ENCODE measurements around the gene GPC5.

GPC5 gene

DNA sequence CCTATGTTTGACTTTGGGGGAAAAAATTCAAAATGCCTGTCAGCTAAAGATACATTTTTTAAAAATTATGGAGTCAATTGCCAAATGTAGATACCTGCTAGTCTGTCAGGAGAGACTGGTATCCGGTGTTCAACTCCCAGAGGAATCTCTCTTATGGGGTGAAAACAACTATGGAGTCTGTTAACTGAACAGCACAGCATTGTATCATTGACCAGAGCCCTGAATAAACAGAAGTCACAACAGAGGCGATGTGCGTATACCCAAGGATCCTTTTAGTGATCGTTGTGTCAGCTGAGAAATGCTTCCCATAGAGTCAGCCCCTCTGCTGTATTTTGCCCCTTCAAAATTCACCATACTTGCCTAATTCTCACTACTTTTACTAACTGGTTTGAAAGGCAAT is 257.3 kb downstream of the GPC5 start:
- CTCF ChIA-PET: no interaction called here
- TF ChIP-seq ZNF19 (tag by site-specific recombination; IDR thresholded peaks at IDR 0.05; ENCODE audit: low read depth) (no peak), ZNF660 (tag by site-specific recombination; IDR thresholded peaks at IDR 0.05) (no peak), ZSCAN23 (tag by site-specific recombination; IDR thresholded peaks at IDR 0.05) (no peak), GLI4 (tag by site-specific recombination; IDR thresholded peaks at IDR 0.05) (no peak), ZNF76 (tag by site-specific recombination; IDR thresholded peaks at IDR 0.05; ENCODE audit: borderline replicate concordance, low read depth) (no peak), ZNF423 (tag by site-specific recombination; IDR thresholded peaks at IDR 0.05) (no peak), ZBTB20 (tag by site-specific recombination; IDR thresholded peaks at IDR 0.05) (no peak), ZNF571 (tag by site-specific recombination; IDR thresholded peaks at IDR 0.05) (no peak), ZNF768 (tag by site-specific recombination; IDR thresholded peaks at IDR 0.05) (no peak), SP7 (tag by site-specific recombination; IDR thresholded peaks at IDR 0.05) (no peak), ZNF24 (tag by site-specific recombination; IDR thresholded peaks at IDR 0.05) (no peak), ZNF324 (tag by site-specific recombination; IDR thresholded peaks at IDR 0.05) (no peak)
- TF ChIP-seq, protein P1, sequence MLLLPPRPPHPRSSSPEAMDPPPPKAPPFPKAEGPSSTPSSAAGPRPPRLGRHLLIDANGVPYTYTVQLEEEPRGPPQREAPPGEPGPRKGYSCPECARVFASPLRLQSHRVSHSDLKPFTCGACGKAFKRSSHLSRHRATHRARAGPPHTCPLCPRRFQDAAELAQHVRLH (tag by site-specific recombination; IDR thresholded peaks at IDR 0.05): no peak
- TF ChIP-seq, protein P2, sequence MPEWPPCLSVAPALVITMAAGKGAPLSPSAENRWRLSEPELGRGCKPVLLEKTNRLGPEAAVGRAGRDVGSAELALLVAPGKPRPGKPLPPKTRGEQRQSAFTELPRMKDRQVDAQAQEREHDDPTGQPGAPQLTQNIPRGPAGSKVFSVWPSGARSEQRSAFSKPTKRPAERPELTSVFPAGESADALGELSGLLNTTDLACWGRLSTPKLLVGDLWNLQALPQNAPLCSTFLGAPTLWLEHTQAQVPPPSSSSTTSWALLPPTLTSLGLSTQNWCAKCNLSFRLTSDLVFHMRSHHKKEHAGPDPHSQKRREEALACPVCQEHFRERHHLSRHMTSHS (tag by site-specific recombination; IDR thresholded peaks at IDR 0.05): no peak
- Histone ChIP-seq H3K27ac (ENCODE audit: extremely low read depth, low read depth, low read length) (no peak overlapping the region), H3K9me3 (ENCODE audit: control insufficient read depth, insufficient read depth, low read depth, low read length) (no peaks in the 10 kb centered on the region), H3K4me3 (ENCODE audit: low read depth, low read length) (no peak overlapping the region), H3K36me3 (ENCODE audit: control insufficient read depth in 2 of 2, insufficient read depth in 1 of 2, low read length in 2 of 2) (no peaks in the 10 kb centered on the region), H3K4me1 (ENCODE audit: control insufficient read depth, insufficient read depth, low read length) (no peaks in the 10 kb centered on the region)
- POLR2A ChIA-PET: no interaction called here

DNA sequence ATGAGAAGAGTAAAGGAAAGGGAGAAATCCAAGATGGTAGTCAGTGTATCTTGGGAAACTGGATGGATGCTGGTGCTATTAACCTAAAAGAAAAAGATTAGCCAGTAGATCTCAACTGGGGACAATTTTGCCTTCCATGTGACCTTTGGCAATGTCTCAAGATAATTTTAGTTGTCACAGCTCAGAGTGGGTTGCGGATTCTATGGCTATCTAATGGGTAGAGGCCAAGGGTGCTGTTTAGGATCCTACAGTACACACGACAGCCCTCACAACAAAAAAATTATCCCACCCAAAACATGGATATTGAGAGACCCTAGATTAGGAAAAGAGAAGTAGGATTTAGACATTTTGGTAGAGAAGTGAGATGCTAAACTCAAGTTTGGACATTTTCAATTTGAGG is 258.9 kb downstream of the GPC5 start:
- TF ChIP-seq ZXDB (tag by site-specific recombination; IDR thresholded peaks at IDR 0.05) (no peak), ZNF571 (tag by site-specific recombination; IDR thresholded peaks at IDR 0.05) (no peak), ZSCAN23 (tag by site-specific recombination; IDR thresholded peaks at IDR 0.05) (no peak), ZBTB7A (tag by site-specific recombination; IDR thresholded peaks at IDR 0.05; ENCODE audit: low read depth) (no peak), KLF7 (tag by site-specific recombination; IDR thresholded peaks at IDR 0.05; ENCODE audit: borderline replicate concordance) (no peak), ZNF146 (tag by site-specific recombination; IDR thresholded peaks at IDR 0.05) (no peak), ZNF433 (tag by site-specific recombination; IDR thresholded peaks at IDR 0.05; ENCODE audit: low read depth) (no peak)
- TF ChIP-seq, protein P3, sequence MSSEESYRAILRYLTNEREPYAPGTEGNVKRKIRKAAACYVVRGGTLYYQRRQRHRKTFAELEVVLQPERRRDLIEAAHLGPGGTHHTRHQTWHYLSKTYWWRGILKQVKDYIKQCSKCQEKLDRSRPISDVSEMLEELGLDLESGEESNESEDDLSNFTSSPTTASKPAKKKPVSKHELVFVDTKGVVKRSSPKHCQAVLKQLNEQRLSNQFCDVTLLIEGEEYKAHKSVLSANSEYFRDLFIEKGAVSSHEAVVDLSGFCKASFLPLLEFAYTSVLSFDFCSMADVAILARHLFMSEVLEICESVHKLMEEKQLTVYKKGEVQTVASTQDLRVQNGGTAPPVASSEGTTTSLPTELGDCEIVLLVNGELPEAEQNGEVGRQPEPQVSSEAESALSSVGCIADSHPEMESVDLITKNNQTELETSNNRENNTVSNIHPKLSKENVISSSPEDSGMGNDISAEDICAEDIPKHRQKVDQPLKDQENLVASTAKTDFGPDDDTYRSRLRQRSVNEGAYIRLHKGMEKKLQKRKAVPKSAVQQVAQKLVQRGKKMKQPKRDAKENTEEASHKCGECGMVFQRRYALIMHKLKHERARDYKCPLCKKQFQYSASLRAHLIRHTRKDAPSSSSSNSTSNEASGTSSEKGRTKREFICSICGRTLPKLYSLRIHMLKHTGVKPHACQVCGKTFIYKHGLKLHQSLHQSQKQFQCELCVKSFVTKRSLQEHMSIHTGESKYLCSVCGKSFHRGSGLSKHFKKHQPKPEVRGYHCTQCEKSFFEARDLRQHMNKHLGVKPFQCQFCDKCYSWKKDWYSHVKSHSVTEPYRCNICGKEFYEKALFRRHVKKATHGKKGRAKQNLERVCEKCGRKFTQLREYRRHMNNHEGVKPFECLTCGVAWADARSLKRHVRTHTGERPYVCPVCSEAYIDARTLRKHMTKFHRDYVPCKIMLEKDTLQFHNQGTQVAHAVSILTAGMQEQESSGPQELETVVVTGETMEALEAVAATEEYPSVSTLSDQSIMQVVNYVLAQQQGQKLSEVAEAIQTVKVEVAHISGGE (tag by site-specific recombination; conservative IDR thresholded peaks at IDR 0.05; ENCODE audit: low read depth): no peak
- TF ChIP-seq, protein P4, sequence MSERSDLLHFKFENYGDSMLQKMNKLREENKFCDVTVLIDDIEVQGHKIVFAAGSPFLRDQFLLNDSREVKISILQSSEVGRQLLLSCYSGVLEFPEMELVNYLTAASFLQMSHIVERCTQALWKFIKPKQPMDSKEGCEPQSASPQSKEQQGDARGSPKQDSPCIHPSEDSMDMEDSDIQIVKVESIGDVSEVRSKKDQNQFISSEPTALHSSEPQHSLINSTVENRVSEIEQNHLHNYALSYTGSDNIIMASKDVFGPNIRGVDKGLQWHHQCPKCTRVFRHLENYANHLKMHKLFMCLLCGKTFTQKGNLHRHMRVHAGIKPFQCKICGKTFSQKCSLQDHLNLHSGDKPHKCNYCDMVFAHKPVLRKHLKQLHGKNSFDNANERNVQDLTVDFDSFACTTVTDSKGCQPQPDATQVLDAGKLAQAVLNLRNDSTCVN (tag by site-specific recombination; optimal IDR thresholded peaks at IDR 0.05): no peak
- Histone ChIP-seq H3K4me3 (ENCODE audit: low read depth, low read length) (no peak overlapping the region), H3K4me1 (ENCODE audit: control insufficient read depth, insufficient read depth, low read length) (no peaks in the 10 kb centered on the region), H3K9me3 (ENCODE audit: control insufficient read depth, insufficient read depth, low read depth, low read length) (no peaks in the 10 kb centered on the region), H3K27ac (ENCODE audit: extremely low read depth, low read depth, low read length) (no peak overlapping the region), H3K36me3 (ENCODE audit: control insufficient read depth in 2 of 2, insufficient read depth in 1 of 2, low read length in 2 of 2) (no peaks in the 10 kb centered on the region)
- ChIA-PET POLR2A (no interaction called here), CTCF (no interaction called here)

Data from HEK293 (cell line).